T1000 (cell line): ENCODE measurements around the gene DLEC1.

ENCODE experiments used
- DNase-seq: peaks from one replicate; lab custom pipeline; 2025; ENCODE audit warnings: mixed read lengths; lab: John Stamatoyannopoulos, UW

The DLEC1 gene

GRCh38 chr3:38001456-38002081, 37.4 kb upstream of the DLEC1 start:
- DNase-seq, result no peak

DNA sequence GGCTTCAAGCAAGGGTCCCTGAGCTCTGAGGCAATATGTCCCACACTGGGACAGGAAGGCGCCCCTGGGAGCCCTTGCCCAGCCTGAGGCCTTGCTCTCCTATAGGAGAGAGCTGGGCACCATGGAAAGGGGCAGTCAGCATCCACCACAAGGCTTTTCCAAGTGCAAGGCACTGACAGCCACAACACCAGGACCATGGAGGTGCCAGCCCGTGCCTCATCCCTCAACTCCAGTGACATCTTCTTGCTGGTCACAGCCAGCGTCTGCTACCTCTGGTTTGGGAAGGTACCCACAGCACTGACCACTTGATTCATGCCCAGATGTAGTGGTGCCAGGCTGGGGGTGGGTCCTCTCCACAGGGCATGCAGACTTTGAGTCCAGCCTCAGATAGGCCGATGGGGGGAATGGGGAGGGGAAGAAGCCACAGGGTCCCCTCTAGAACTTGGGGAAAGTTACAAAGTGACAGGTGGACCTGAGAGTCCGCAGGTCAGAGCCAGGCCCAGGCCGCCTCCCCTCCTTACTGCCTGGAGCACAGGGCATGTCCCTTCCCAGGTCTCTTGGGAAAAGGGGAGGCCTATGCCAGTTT, 36.6 kb upstream of the DLEC1 start:
- no peak for DNase-seq

DNA sequence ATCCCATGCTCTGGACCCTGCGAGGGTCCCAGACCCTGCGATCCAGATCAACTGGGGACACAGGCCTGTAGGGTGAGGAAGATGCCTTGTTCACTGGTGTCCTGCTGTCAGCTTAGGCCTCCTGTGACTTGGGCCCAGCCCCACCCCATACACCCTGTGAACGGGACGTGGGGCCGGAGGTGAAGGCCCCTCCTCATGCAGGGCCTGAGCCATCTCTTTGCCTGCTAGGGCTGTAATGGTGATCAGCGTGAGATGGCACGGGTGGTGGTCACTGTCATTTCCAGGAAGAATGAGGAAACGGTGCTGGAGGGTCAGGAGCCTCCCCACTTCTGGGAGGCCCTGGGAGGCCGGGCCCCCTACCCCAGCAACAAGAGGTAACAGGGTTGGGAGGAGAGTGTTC, 36.1 kb upstream of the DLEC1 start:
- no peak for DNase-seq

- DNase-seq, result no peak
Observed at GRCh38 chr3:38003371-38003816, 35.6 kb upstream of the DLEC1 start.

DNA sequence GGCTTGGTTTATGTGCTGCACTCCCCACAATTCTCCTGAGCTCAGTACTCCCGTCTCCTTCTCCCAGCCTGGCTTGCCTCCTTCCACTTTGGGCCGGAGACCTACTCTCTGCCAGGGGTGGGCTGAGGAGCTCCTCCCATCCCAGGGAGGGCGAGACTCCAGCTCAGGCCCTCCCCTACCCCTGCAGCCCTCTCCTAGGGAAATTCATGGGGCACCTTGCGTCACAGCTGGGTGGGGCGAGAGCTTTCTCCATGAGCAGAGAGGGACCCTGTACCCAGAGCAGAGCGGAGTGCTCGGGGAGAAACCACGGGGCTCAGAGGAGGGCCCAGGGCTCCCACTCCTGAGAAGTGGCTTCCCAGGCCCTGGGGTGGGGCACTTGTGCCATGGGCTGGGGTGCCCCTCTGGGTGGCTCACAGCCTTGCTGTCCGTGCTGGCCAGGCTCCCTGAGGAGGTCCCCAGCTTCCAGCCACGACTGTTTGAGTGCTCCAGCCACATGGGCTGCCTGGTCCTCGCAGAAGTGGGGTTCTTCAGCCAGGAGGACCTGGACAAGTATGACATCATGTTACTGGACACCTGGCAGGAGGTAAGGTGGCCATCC, 35.1 kb upstream of the DLEC1 start:
- DNase-seq, result no peak

GRCh38 chr3:38004415-38005075, 34.5 kb upstream of the DLEC1 start:
- peak; percentile 32 for DNase-seq

DNA sequence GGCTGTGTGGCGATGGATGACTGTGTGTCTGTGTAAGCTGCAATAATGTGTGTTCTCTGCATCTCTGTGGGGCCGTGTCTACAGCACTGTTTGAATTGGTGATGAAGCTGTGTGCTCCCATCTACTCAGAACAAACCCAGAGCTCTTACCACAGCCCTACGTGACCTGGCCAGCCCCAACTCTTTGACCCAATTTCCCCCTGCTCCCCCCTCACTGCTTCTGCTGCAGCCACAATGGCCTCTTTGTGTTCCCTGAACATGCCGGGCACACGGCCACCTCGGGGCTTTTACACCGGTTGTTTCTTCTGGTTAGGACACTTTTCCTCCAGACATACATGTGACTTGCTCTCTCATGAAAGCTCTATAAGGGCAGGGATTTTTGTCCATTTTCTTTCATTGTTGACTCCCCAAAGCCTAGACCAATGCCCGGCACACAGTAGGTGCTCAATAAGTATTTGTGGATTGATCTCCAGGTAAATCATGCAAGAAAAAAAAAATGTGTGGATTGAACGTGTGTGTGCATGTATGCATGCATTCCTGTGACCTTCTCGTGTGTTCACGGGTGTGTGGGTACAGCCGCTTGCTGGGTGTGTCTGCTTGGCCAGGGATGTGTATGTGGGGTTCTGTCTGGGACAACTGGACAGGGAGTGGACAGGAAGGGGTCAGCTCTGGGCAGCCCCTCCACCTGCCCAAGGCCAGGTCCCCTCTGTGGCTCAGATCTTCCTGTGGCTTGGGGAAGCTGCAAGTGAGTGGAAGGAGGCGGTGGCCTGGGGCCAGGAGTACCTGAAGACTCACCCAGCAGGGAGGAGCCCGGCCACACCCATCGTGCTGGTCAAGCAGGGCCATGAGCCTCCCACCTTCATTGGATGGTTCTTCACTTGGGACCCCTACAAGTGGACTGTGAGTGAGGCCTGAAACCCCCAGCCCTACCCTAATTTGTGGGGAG, 33.7 kb upstream of the DLEC1 start:
- no peak for DNase-seq

DNA sequence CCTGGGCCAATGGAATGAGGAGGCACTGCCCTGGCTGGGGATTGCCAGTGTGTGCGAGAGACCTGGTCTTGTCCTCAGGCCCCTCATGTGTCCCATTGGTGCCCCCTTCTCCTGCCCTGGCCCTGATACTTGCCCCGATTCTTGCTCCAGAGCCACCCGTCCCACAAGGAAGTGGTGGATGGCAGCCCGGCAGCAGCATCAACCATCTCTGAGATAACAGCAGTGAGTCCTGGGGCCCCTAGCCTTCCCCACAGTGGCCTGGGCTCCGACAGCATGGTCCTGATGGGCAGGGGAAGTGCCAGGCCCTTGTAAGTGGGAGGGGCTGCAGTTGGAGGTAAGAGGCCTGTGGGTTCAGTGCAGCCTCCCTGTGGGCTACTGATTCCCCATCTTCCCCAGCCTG, 33.0 kb upstream of the DLEC1 start:
- DNase-seq, result no peak

DNA sequence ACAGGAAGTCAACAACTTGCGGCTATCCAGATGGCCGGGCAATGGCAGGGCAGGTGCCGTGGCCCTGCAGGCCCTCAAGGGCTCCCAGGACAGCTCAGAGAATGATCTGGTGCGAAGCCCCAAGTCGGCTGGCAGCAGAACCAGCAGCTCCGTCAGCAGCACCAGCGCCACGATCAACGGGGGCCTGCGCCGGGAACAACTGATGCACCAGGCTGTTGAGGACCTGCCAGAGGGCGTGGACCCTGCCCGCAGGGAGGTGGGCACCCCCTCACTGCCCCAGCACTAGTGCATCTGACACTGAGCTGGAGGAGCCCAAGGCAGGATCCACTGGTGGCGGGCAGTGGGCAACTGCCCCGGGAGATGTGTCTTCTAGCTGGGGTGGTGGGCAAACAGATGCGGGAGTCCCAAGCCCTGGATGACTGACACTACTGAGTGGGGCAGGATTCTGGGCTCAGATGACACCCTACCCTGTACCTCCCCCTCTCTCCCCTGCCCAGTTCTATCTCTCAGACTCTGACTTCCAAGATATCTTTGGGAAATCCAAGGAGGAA, 32.5 kb upstream of the DLEC1 start:
- no peak for DNase-seq

DNA sequence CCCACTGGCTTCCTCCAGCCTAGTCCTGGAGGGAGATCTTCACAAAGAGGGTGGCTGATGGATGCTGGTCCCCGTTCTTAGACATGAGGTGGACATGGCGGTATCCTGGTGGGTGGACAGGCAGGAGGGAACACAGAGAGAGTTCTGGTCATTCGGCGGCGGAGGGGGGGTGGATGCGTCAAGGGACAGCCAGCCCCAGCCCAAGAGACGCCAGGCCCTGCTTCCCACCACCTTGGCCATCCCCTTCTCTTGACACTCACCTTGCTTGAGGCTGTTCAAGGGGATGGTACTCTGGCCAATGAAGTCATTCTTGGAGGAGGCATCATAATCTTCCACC, 31.3 kb upstream of the DLEC1 start:
- DNase-seq, result no peak

DNA sequence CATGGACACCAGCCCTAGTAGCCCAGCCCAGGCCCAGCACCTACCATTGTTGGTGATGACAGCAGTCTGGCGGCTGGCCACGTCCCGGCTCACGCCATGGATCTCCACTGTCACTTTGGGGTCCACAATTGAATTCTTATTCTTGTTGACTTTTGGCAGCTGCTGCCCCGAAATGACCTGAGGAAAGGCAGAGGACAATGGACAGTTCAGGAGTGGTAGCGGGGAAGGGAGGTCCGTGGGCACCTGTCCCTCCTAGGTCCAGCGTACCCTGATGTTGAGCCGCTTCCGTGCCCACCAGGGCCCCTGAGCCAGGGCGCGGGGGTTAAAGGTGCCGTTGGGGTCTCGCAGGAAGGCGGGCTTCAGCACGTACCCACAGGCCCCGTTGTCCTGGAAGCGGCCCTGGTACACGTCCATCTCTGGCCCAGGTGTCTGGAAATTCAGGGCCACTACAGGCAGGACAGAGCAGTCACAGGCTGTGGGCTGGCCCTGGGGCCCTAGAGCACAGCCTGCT, 30.8 kb upstream of the DLEC1 start:
- no peak for DNase-seq

DNA sequence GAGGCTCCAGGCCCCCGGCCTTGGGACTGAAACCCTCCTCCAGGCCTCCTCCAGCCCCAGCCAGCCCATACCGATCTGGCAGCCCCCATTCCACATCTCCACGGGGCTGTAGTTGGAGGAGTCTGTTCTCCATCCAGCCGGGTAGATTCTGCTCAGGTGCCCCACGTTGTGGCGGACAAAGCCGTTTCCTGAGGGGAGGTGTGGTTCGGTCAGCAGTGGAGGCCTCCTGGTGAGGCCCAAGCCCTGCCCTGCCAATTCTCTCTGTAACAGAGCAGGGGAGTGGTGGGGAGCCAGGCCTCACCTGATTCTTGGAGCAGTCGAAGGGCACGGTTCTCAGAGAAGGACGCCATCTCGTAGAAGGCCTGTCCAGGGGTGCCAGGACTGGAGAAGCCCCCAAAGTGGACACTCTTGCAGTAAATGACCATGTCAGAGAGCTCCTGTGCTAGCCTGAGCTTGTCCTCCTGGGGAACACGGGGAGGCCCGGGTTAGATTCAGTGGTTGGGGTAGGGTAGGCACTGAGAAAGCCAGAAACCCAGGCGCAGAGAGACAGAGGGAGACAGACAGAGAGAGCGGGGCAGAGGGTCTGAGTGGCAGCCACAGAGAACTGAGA, 29.9 kb upstream of the DLEC1 start:
- DNase-seq, result no peak

- DNase-seq, result no peak
Observed at GRCh38 chr3:38009807-38010591, 29.0 kb upstream of the DLEC1 start.

DNA sequence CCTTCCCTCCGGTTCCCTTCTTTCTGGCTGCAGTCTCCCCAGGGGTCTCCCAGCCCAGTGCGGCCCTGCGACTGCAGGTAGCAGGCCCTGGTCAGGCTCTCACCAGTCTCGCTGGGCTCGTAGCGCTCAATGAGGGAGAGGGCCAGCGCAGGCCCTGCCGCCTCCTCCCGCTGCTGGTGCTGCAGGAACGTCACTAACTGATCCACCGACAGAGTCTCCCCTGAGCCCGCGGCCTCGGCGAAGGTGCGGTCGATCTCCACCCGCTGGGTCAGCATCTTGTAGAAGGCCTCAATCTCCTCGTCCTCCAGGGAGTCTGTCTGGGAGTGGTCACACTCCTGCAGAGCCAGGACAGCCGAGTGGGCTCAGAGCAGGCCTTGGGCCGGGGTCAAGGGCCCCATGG, 27.9 kb upstream of the DLEC1 start:
- no peak for DNase-seq

DNA sequence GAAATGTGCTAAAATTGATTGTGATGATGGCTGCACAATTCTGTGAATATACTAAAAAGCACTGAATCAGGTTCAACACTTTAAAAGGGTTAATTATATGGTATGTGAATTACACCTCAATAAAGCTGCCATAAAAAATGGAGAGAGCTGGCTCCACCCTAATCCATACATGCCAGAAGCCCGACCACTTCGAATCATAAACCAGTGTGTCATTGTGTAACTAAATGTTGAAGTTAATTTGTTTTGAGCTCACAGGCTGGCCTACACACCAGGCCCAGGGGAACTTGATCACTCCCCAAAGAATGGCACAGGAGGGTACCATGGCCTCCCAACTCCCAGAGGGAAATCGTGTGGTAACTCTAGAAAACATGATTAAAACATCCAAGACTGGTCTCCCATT, 23.5 kb upstream of the DLEC1 start:
- DNase-seq, result no peak

- DNase-seq, result no peak
Observed at GRCh38 chr3:38015984-38016383, 23.0 kb upstream of the DLEC1 start.

GRCh38 chr3:38016410-38016809, 22.6 kb upstream of the DLEC1 start:
- DNase-seq, result no peak

GRCh38 chr3:38016847-38017444, 22.1 kb upstream of the DLEC1 start:
- DNase-seq, result no peak

GRCh38 chr3:38017445-38018295, 21.3 kb upstream of the DLEC1 start:
- DNase-seq, result no peak
